Subcutaneous adipose tissue (tissue), 4 donors: Measurements from ENCODE around the gene TKT. TPM values are rescaled to one million over a fixed set of nuclear protein-coding genes. Genes with fewer than 3 reads are reported as not detected.

Experiments used
- total RNA-seq, 4 donors: library from RNA; depleted of rRNA; stranded (reverse); fragments of >200 nt; gene quantifications; one replicate each; pipeline ENCODE4 v1.1.0, GENCODE V29; 2016
- TF ChIP-seq, protein P1 (sequence below): fragments of 450-650 bp; IDR thresholded peaks from one replicate; pipeline ENCODE4 v1.5.1; 2016; ENCODE audit warnings: low read depth, mild to moderate bottlenecking, control low read depth, antibody characterized with exemption, moderate library complexity

TKT gene
- total RNA-seq, 4 donors from 2014 or later: 146 to 529 (median 287) TPM

DNA sequence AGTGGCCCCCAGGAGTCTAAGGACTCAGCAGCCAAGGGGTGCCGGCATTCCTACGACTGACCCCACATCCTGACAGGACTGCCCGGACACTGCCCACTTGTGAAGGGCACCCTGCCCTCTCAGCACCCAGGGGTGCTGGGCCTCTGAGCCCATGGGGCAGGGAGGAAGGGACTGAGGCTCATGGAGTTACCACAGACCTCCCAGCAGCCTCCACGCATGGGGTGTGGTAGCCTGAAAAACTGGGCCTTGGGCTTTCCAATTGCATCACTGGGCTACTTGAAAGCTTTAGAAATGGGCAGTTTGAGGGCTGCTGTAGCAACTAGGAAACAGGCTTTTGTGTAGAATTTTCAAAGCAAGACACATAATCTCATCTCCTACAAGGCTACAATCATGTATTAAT lies 13.2 kb downstream of the TKT start:
- TF ChIP-seq, protein P1, sequence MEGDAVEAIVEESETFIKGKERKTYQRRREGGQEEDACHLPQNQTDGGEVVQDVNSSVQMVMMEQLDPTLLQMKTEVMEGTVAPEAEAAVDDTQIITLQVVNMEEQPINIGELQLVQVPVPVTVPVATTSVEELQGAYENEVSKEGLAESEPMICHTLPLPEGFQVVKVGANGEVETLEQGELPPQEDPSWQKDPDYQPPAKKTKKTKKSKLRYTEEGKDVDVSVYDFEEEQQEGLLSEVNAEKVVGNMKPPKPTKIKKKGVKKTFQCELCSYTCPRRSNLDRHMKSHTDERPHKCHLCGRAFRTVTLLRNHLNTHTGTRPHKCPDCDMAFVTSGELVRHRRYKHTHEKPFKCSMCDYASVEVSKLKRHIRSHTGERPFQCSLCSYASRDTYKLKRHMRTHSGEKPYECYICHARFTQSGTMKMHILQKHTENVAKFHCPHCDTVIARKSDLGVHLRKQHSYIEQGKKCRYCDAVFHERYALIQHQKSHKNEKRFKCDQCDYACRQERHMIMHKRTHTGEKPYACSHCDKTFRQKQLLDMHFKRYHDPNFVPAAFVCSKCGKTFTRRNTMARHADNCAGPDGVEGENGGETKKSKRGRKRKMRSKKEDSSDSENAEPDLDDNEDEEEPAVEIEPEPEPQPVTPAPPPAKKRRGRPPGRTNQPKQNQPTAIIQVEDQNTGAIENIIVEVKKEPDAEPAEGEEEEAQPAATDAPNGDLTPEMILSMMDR: no peak

DNA sequence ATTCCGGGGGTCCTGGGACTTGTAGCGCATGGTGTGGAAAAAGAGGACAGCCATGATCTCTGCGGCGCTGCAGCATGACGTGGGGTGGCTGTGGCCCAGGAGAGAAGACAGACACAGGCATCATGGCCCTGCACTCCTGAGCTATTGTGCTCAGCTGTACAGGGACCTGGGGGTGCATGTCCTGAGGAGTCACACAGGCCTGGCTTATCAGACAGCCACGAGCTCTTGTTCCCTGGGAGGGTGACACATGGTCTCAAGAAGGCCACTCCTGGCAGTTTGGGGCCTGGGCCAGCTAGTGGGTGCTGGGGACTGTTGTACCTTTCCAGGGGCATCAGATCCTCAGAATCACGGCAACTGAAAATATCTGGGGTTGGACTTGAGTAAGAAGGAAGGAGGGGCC lies 13.7 kb downstream of the TKT start:
- TF ChIP-seq, protein P1: no peak

DNA sequence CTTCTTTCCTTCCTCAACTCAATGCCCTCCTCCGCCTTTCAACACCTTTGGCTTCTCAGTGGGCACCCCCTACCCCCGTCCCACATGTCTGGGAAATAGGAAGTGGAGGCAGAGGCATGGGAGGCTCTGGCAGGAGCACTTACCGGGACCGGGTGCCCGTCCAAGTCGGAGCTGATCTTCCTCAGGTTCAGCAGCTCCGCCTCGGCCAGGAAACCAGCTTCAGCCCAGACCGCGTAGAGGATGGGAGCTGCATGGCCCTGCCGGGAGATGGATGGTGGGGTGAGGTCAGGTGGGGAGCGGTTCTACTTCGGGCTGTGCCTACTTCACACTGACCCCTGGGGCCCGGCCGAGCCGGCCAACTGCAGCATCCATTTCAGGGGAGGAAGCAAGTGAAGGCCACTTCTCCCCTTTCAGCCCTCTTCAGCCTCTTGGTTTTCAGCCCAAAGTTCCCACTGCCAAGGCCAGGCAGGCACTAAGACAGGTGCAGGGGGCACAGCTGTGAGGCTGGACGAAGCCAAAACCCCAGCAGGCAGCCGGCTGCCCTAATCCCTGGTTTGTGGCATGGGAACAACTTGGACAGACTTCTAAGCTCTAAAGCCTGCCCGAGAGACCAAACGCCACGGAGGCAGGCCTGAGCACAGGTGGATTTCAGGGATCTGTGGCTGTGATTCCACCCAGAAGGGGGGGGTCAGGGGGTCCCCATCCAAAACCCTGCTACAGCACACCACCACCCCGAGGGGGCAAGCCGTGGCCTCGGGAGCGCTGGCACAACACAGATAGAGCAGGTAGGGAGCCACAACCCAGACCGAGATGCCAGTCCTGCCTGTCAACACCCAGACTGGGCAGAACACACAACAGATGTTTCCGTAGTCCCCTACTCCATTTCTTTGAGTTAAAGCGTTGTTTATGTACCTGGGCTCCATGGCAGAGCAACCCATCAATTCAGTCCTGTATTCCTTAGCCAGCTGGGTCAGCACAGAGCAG lies 14.5 kb downstream of the TKT start:
- TF ChIP-seq, protein P1: no peak

DNA sequence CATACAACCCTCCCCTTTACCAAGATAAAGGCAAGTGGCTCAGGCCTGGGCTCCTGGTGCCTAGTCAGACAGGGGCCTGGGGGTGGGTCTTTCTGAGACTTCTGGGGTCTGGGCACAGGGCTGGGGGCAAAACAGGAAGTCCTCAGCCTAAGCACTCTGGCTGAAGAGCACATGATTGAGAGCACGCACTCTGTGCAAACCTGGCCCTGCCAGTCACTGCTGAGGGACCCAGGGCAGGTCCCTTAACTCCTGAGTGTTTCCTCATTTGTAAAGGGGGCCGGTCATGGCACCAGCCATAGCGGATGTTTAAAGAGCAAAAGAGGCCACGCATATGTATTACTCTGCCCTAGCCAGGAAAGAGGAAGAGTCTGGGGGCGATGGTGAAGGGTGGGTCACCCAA lies 16.0 kb downstream of the TKT start:
- TF ChIP-seq, protein P1: no peak

DNA sequence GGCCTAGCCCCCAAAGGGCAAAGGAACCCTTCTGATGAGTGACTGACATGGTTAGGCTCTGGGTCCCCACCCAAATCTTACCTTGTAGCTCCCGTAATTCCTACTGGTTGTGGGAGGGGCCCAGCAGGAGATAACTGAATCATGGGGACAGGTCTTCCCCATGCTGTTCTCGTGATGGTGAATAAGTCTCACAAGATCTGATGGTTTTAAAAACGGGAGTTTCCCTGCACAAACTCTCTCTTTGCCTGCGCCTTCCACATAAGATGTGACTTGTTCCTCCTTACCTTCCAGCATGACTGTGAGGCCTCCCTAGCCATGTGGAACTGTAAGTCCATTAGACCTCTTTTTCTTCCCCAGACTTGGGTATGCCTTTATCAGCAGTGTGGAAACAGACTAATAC lies 16.9 kb downstream of the TKT start:
- TF ChIP-seq, protein P1: no peak

DNA sequence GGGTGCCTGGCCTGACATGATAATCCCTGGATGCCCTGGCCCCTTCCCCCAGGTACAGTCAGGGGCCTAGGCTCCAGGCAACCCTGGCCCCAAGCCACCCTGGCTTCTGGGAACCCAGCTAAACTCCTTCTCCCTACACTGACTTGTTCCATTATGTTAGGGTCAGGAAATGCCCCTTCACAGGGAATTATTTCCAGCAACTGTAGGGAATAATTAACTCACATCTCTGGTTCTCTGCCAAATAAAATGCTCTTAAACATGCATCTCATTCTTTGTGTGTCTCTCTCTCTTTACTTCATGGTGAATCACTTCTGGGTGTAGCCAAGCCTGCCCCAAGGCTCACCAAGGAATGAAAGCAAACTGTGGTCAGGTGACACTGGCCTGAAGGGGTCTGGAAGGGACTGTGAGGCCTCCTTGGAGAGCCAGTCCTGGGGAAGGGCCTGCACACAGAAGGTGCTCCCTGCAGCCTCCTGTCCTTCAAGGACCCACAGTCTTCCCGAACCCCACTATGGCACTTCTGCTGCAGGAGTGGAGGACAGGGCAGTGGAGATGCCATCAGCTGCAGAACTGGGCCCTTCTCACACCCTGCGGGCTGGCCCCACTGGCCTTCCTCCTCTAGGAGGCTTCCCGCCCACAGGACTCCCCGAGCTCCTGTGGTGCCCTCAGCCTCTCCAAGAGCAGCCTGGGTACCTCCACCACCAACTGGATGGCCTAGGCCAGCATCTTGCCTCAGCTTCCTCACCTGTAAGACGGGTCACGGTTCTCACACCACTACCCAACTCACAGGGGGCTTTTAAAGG lies 17.6 kb downstream of the TKT start:
- TF ChIP-seq, protein P1: no peak

DNA sequence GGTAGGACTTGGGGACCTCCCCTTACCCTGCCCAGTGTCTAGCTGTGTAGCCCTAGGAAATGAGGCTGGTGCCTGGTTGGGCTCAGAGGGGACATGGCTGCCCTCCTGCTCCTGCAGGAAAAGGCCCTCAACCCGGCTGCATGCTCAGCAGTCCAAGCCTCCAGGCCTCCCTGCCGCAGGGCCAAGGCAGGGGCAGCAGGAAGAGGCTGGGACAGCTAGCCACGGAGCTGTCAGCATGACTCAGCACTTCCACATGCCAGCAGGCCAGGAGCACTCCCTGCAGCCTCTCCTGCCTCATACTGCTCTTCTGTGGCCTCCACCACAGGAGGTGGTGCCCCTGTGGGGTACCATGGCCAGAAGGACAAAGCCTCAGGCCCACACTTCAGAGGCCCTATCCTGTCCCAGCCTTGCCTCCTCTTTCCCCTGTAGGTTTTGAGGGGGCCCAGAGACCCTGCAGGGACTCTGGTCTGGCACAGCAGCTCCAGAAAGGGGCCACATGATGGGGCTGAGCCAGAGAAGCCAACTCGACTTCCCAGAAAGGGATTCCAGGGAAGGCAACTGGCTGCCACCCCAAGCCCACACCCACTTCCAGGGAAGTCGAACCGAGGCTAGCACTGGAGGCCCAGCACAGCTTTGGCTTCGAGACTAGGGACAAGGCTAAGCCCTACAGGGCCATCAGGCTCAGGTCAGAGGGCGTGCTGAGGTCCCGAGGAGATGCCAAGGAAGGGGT lies 19.5 kb downstream of the TKT start:
- TF ChIP-seq, protein P1: no peak
